Stimulated activated CD8-positive, alpha-beta memory T cell treated with anti-CD3 and anti-CD28 coated beads, Interleukin-4, amount 100 ng/mL, for 24 hours (primary cell): Measurements from ENCODE around the gene PLA2G4E.

ENCODE experiments used
- DNase-seq: peaks from one replicate; pipeline ENCODE4 v3.0.0-alpha.2; 2020; ENCODE audit warnings: low read depth

Gene PLA2G4E

GRCh38 chr15:41933771-41934170 lies 87.1 kb downstream of the PLA2G4E start:
- no peak for DNase-seq

GRCh38 chr15:41933326-41933725 lies 87.5 kb downstream of the PLA2G4E start:
- DNase-seq, result no peak

- no peak for DNase-seq
These were observed 88.1 kb downstream of the PLA2G4E start for GRCh38 chr15:41932511-41933289.

- DNase-seq, result no peak
These were observed 88.7 kb downstream of the PLA2G4E start for GRCh38 chr15:41932101-41932500.
